NCI-H1694 treated with DMSO at 0.1 percent for 48 hours (cell line): ENCODE measurements around the gene PFN3.
A peak's percentile ranks its signal among the peaks of the same experiment; 100 is the strongest.

Experiments used
- DNase-seq: peaks from one replicate; lab custom pipeline; 2025; lab: John Stamatoyannopoulos, UW

The PFN3 gene

GRCh38 chr5:177399997-177400868, at the start of gene PFN3:
Gene PFN3, minus strand, starts transcription at chr5:177400661. Its CDS starts 85 bp downstream, at chr5:177400576.
- no peak for DNase-seq

GRCh38 chr5:177449140-177450061, 48.9 kb upstream of the PFN3 start:
- no peak for DNase-seq

- DNase-seq, result no peak
Observed at GRCh38 chr5:177448244-177448950, 47.9 kb upstream of the PFN3 start.

GRCh38 chr5:177447611-177448243, 47.3 kb upstream of the PFN3 start:
- no peak for DNase-seq

- no peak for DNase-seq
Observed at GRCh38 chr5:177447066-177447610, 46.7 kb upstream of the PFN3 start.

- DNase-seq, result peak; percentile 20
Observed at GRCh38 chr5:177446200-177447065, 46.0 kb upstream of the PFN3 start, which contains the start of gene PRR7. Gene PRR7, plus strand, starts transcription at chr5:177446814. Its CDS starts 8,254 bp downstream, at chr5:177455068.

- DNase-seq, result no peak
Observed at GRCh38 chr5:177445917-177446199, 45.4 kb upstream of the PFN3 start.

GRCh38 chr5:177445052-177445916, 44.8 kb upstream of the PFN3 start:
- no peak for DNase-seq

- no peak for DNase-seq
Observed at GRCh38 chr5:177444106-177445051, 43.9 kb upstream of the PFN3 start.

- DNase-seq, result no peak
Observed at GRCh38 chr5:177443144-177443983, 42.9 kb upstream of the PFN3 start.

GRCh38 chr5:177442066-177442826, 41.8 kb upstream of the PFN3 start:
- no peak for DNase-seq

- DNase-seq, result no peak
Observed at GRCh38 chr5:177440990-177441780, 40.7 kb upstream of the PFN3 start.

- no peak for DNase-seq
Observed at GRCh38 chr5:177440211-177440989, 39.9 kb upstream of the PFN3 start.

GRCh38 chr5:177439518-177440053, 39.1 kb upstream of the PFN3 start:
- DNase-seq, result no peak

- no peak for DNase-seq
Observed at GRCh38 chr5:177438468-177438867, 38.0 kb upstream of the PFN3 start.
